ENCODE data around the gene B9D1.
A peak's percentile ranks its signal among the peaks of the same experiment; 100 is the strongest.

The B9D1 gene

DNA sequence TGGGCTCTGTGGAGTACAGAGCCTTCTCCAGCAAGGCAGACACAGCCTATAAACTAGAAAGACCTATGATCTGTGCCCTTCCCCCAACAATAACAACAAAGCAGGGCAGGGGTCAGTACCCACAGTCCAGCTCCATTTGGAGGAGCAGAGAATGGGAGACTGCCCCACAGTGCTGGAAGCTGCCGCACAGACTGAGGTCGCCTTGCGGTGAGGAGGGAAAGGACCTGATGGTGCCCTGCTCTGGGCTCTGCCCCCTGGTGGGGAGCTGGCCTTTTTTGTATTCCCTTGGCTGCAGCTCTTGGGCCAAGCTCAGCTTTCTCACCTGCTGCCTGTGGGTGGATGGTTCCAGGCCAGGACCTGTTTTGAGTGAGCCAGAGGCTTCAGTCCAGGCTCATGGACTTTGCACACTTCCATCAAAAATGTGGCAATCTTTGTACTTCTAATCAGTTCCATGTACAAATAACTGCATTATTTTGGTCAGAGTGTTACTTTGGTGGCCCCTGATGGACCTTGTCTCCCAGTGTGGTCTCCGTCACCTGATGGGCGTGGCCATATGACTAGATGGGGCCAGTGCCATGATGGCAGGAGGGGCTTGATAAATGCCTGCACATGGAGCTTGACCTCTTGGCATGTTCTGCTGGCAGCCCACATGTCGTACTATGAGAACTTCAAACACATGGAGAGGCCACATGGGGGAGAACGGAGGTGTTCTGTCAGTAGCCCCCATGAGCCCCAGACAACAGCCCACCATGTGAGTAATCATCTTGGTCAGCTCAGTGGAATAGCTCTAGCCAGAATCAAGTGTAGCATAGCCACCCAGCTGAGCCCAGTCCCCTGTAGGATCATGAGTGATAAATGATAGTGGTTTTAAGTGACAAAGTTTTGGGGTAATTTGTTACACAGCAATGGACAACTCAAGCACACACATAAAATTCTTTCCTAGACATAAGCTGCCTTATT is 24.2 kb downstream of the B9D1 start:
- TF ChIP-seq, protein P1, sequence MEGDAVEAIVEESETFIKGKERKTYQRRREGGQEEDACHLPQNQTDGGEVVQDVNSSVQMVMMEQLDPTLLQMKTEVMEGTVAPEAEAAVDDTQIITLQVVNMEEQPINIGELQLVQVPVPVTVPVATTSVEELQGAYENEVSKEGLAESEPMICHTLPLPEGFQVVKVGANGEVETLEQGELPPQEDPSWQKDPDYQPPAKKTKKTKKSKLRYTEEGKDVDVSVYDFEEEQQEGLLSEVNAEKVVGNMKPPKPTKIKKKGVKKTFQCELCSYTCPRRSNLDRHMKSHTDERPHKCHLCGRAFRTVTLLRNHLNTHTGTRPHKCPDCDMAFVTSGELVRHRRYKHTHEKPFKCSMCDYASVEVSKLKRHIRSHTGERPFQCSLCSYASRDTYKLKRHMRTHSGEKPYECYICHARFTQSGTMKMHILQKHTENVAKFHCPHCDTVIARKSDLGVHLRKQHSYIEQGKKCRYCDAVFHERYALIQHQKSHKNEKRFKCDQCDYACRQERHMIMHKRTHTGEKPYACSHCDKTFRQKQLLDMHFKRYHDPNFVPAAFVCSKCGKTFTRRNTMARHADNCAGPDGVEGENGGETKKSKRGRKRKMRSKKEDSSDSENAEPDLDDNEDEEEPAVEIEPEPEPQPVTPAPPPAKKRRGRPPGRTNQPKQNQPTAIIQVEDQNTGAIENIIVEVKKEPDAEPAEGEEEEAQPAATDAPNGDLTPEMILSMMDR (IDR thresholded peaks at IDR 0.05; ENCODE audit: low read depth, low read length) = peak; percentile 34
- no peak for DNase-seq (ENCODE audit: extremely low read depth, low read depth)

DNA sequence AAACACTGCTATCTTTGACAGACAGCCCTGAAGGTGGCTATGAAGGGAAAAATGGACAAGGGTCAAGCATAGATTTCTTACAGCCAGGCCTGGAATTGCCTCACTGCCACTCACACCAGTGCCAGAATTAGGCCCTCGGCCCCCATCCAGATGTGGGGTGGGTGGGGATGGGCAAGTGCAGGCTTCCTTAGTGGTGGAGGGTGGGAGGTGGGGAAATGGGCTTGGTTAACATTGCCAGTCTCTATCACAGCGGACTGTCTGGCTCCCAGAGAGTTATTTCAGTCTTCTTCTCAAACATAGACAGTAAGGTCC is 24.9 kb downstream of the B9D1 start:
- TF ChIP-seq, protein P1 (IDR thresholded peaks at IDR 0.05; ENCODE audit: low read depth, low read length) = no peak
- no peak for DNase-seq (ENCODE audit: extremely low read depth, low read depth)

DNA sequence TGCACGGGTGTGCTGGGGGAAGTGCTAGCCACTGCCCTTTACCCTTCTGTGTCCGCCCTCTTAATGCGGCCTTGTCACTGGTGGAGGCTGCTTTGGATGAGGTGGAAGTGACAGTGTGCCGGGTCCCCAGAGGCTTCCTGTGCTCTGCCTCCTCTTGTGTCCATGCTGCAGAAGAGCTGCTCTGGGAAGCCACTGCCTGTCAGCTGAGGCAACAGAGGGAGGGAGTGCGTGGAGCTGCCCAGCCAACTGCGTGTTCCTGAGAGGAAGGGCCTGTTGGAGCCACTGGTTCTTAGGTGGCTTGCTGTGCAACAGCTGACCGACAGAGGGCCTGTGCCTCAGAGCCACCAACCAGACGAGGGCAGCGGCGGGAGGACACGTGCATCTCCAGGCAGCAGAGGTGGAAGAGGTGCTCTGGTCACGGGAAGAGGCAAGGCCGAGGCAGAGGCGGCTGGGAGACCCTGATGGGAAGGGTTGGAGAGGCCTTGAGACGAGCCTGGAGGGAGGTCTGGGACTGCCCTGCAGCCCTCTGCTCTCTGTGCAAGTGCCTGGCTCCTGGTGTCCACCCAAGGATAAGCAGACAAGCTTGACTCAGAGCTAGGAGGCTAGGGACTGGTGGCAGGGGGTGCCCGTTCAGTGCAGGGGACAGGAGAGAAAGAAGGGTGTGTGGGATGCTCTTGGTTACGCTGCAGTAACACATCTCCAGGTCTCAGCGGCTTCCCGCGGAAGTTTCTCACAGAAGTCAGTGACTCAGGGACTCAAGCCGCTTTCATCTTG is 25.4 kb downstream of the B9D1 start:
- no peak for DNase-seq (ENCODE audit: extremely low read depth, low read depth)
- TF ChIP-seq, protein P1 (IDR thresholded peaks at IDR 0.05; ENCODE audit: low read depth, low read length) = no peak

DNA sequence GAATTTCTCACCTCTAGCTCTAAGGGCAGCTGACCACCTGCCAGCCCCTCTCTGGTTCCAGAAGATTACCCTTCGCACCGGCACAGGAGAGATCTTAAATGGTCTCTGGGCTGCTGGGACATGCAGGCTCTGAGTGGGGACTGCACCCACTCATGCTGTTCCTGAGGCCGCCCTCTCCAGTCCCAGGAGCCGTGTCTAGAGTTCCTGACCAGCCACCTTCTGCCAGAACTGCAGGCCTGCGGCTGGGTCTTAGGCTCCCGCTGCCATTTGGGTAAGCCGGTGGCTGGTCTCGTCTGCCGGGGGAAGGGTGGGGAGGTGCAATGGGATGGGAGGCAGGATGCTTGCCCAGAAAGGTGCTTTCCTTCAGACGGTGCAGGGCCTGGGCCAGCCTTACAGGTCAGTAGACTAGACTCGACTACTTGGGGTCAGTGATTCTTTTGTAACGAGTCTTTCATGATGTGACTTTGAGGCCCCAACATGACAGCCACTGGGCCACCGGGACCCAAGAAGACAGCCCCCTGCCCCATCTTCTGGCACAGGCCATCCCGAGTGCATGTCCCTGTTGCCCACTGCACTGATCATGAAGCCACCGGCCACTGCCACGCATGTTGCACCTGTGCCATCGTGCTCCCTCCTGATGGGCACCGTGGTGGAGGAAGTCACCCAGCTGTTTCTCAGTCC is 26.4 kb downstream of the B9D1 start:
- DNase-seq (ENCODE audit: extremely low read depth, low read depth) = no peak
- TF ChIP-seq, protein P1 (IDR thresholded peaks at IDR 0.05; ENCODE audit: low read depth, low read length) = no peak

DNA sequence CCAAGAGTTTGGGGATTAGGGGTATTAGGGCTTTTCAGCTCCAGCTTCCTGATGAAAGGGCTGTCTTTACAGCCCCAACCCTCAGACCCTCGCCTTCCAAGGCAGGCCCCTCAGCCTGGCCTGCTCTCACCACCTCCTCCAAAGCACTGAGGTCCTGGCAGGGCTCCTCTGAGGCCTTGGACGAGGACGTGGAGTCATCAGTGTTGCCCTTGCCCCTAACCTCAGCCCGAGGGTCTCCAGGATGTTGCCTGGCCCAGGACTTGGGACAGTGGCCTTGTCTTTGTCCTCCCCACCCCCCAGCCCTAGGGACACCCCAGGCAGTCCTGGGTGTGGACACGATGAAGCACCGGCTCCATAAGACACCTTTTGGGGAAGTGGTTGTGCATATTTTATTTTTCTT is 28.2 kb downstream of the B9D1 start:
- TF ChIP-seq, protein P1 (IDR thresholded peaks at IDR 0.05; ENCODE audit: low read depth, low read length) = no peak
- DNase-seq (ENCODE audit: extremely low read depth, low read depth) = no peak

DNA sequence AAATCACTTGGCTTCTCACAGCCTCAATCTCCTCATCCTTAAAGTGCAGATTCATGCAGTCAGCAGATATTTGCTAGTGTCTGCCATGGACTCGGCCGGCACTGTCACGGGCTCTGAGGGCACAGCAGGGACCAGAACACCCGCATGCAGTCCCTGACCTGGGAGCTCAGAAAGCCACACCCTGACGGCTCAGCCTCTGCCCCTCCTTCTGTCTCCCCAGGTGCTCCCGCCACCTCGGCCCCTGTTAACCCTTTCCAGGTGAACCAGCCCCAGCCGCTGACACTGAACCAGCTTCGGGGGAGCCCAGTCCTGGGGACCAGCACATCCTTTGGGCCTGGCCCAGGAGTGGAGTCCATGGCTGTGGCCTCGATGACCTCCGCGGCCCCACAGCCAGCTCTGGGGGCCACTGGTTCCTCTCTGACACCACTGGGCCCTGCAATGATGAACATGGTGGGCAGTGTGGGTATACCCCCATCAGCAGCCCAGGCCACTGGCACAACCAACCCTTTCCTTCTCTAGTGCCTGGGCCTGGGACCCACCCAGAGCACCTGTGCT is 28.7 kb downstream of the B9D1 start:
- TF ChIP-seq, protein P1 (IDR thresholded peaks at IDR 0.05; ENCODE audit: low read depth, low read length) = no peak
- no peak for DNase-seq (ENCODE audit: extremely low read depth, low read depth)

Data from AG09319 (cell line).